Epithelial cell of esophagus (primary cell): ENCODE results near the gene TMEM225.
A peak's percentile ranks its signal among the peaks of the same experiment; 100 is the strongest.
"Not testable (repeated sequence)": the region's sequence is repeated elsewhere in the genome, so short reads cannot be mapped to it uniquely, and the experiment has no call there.

ENCODE experiments used
- DNase-seq: peaks from one replicate; pipeline ENCODE4 v3.0.0; 2010; ENCODE audit warnings: low read depth
- H3K4me3 ChIP-seq: 2 replicates; pipeline ENCODE4 v1.5.1; 2011; ENCODE audit warnings: mild to moderate bottlenecking, low read length, control low read depth
- CTCF ChIP-seq: IDR thresholded peaks from 2 replicates; pipeline ENCODE4 v1.5.1; 2011; ENCODE audit warnings: low read depth, mild to moderate bottlenecking, low read length, control low read depth, inconsistent platforms; ENCODE audit not compliant: insufficient read depth; ENCODE audit errors: missing control alignments

Gene TMEM225

GRCh38 chr11:123899792-123900191 lies 14.3 kb upstream of the TMEM225 start:
- H3K4me3 ChIP-seq, result no peak overlapping the region
- no peak for TF ChIP-seq CTCF
- DNase-seq, result no peak

- no peak for DNase-seq
- no peak overlapping the region for H3K4me3 ChIP-seq
- TF ChIP-seq CTCF, result no peak
Observed at GRCh38 chr11:123892031-123892430, 6.6 kb upstream of the TMEM225 start.

GRCh38 chr11:123880912-123881311 lies 4.6 kb downstream of the TMEM225 start:
- no peak overlapping the region for H3K4me3 ChIP-seq
- DNase-seq, result no peak
- no peak for TF ChIP-seq CTCF

DNA sequence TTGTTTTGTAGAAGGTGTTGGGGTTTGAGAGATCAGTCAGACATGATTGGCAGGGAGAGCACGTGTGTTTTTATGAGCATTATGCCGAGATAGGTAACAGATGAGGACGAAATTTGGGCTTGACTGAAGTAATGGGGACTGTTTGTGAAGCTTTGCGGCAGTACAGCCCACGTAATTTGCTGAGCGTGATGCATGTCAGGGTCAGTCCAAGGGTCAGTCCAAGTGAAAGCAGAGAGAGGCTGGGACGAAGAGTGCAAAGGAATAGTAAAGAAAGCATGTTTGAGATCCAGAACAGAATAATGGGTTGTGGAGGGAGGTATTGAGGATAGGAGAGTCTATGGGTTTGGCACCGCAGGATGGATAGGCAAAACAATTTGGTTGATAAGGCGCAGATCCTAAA lies 17.7 kb downstream of the TMEM225 start:
- DNase-seq, H3K4me3 ChIP-seq: not testable (repeated sequence)

DNA sequence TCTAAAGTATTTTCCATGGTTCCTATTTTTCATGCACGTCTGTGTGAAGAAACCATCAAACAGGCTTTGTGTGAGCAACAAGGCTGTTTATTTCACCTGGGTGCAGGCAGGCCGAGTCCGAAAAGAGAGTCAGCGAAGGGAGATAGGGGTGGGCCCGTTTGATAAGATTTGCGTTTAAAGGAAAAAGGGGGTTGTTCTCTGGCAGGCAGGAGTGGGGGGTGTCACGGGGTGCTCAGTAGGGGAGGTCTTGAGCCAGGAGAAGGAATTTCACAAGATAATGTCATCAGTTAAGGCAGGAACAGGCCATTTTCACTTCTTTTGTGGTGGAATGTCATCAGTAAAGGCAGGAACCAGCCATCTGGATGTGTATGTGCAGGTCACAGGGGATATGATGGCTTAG lies 20.2 kb downstream of the TMEM225 start:
- DNase-seq, H3K4me3 ChIP-seq: not testable (repeated sequence)

- DNase-seq, result no peak
- no peak for TF ChIP-seq CTCF
Observed at GRCh38 chr11:123859731-123860130, 25.7 kb downstream of the TMEM225 start.

DNA sequence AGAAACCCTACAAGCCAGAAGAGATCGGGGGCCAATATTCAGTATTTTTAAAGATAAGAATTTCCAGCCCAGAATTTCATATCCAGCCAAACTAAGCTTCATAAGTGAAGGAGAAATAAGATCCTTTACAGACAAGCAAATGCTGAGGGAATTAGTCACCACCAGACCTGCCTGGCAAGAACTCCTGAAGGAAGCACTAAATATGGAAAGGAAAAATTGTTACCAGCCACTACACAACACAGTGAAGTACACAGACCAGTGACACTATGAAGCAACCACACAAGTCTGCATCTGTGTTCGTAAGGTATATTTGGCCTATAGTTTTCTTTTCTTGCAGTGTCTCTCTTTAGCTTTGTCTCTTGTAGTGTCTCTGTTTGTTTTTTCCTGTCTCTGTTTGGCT lies 29.0 kb downstream of the TMEM225 start:
- H3K4me3 ChIP-seq, result no peak overlapping the region
- no peak for TF ChIP-seq CTCF
- peak; percentile 81 for DNase-seq

More at GRCh38 chr11:123859731-123860130, 25.7 kb downstream of the TMEM225 start:
- no peak overlapping the region for H3K4me3 ChIP-seq

DNA sequence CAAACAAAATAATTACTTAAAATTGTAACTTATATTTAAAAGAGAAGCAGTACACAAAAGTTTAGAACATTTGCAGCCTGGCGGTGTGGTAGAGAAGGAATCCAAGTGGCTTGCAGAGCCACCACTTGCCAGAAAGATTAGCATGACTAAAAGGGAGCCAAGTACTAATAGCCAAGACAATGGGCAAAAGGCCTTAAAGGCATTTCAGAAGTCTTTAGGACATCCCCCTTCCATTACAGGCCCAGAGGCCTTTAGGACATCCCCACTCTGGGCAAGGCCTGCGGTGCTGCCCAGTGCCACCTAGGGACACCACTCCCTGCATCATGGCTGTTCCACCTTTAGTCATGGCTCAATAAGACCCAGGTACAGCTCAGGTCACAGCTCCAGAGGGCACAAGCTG lies 32.4 kb downstream of the TMEM225 start:
- DNase-seq, result no peak
- no peak for TF ChIP-seq CTCF
- no peak overlapping the region for H3K4me3 ChIP-seq
